HG03575 (cell line): ENCODE data around the gene TESPA1.

Source experiments
- ATAC-seq: cut with Tn5 transposase; IDR thresholded peaks from one replicate; pipeline ENCODE4 v1.9.1; 2021; ENCODE audit not compliant: unreplicated experiment, insufficient number of reproducible peaks, low FRiP score; ENCODE audit errors: extremely low read depth

The TESPA1 gene

DNA sequence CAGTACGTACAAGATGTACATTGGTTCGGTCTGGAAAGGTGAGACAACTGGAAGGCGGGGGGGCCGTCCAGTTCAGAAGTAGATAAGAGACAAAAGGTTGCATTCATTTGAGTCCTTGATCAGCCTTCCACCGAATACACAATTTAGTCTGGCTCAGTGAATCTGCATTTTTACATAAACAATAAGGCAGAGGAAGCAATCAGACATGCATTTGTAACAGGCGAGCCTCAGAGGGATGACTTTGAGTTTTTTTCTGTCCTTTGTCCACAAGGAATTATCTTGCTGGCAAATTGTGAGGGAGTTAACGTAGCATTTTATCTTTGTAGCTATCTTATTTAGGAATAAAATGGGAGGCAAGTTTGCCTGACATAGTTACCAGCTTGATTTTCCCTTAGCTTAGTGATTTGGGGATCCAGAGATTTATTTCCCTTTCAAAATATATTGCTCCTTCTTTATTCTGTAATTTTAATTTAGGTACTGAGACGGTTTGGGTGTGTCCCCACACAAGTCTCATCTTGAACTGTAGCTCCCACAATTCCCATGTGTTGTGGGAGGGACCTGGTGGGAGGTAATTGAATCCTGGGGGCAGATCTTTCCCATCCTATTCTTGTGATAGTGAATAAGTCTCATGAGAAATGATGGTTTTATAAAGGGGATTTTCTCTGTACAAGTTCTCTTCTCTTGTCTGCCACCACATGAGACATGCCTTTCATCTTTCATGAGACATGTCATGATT is 59.4 kb downstream of the TESPA1 start:
- ATAC-seq, result no peak

DNA sequence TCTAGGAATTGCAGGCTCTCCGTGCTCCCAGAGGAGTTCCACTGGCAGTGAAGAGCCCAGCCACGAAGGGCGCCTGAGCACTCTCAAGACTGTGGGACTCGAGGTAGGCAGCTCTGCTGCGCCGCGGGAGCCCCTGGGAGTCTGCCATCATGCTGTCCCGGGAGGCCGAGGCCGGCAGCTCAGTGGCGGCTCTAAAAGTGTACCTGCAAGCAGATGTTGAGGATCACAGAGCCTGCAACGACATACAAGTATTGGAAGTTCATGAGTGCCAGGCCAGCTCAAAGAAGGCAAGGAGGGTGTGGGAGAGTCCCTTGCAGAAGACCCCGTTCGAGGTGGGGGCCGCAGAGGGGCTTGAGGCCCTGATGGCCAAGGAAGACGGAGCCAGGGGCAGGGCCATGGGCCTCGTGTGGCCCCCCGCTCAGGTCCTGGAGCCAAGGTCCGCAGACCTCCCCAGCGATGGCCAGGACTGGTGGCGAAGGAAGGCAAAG is 67.5 kb downstream of the TESPA1 start:
- ATAC-seq, result no peak
